Measurements from ENCODE around the gene RCOR1. TPM values are rescaled to one million over a fixed set of nuclear protein-coding genes. Genes with fewer than 3 reads are reported as not detected.
A peak's percentile ranks its signal among the peaks of the same experiment; 100 is the strongest.
"Not testable (repeated sequence)": the region's sequence is repeated elsewhere in the genome, so short reads cannot be mapped to it uniquely, and the experiment has no call there.

The RCOR1 gene
- total RNA-seq, 2 experiments from 2014 or later = 14.8 to 15.3 TPM

DNA sequence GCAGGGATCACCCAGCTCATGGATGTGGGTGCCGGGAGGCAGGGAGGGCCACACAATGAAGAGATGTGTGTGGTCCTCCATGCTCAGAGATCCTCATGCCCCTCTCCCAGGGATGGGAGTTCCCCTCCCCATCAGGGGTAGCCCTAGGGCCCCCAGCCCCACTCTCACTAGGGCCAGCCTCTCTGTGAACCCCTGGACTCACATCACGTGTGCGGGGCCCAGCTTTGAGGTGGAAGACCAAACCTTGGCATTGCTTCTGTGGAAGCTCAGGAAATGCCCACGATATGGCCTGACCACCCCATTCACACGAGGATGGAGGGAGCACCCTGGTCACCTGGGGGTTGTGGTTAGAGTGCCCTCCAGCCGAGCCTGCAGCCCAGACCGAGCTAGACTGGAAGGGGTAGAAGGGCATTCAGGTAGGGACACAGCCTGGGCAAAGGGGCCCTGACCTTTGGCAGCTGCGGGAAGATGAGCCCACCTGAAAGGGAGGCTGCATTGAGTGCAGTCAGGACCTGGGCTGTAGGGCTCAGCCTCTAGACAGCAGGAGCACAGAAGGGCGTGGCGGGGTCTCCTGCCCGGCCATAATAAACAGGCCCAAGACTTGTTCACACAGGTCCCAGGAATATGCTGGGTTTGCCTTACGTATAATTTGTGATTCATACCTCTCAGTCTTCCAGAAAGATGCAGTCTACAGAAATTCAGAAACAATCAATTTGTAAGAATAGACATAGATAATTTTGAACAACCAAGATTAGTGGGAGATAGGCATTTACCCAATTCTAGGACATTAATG is 34.8 kb upstream of the RCOR1 start:
- DNase-seq = no peak
- Mint-ChIP-seq H3K4me1 (peaks cover 2% of the 10 kb centered on the region), H3K9me3 (ENCODE audit: low read depth) (no peaks in the 10 kb centered on the region), H3K4me3 (no peak overlapping the region), H3K36me3 (ENCODE audit: low read depth) (no peaks in the 10 kb centered on the region), H3K27ac (no peak overlapping the region), H3K27me3 (no peaks in the 10 kb centered on the region)
- intact Hi-C loops (cut with DNase I, micrococcal nuclease) = no loop called here
- CTCF ChIA-PET = interaction anchor here (0.6 kb wide), 3 partner anchors 42 to 253 kb away, joined by 3 read pairs; partner anchors contain the start of gene MOK
- ATAC-seq = no peak
- POLR2A ChIA-PET = no interaction called here

DNA sequence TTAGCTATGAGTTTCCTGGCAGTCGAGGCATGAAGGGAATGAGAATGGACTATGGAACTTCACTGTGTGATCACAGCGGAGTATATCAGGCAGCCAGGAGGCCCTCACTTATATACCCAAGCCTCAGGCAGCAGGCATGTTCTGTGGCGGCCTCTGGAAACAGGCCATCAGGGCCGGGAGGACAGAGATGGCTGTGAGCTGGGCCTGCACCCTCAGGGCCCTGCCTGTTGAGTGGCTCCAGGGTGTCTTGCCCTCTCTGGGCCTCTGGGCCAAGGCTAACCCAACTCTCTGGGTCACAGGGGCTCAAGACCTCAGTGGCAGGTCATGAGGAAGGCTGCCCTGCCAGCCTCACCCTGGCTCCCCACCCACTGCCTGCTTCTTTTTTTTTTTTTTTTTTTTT is 33.9 kb upstream of the RCOR1 start:
- no peaks in the 10 kb centered on the region for H3K27me3 Mint-ChIP-seq
- H3K36me3 Mint-ChIP-seq (ENCODE audit: low read depth) = no peaks in the 10 kb centered on the region
- peaks cover 2% of the 10 kb centered on the region for H3K4me1 Mint-ChIP-seq
- H3K9me3 Mint-ChIP-seq (ENCODE audit: low read depth) = no peaks in the 10 kb centered on the region
- CTCF ChIA-PET = interaction anchor here (0.6 to 0.7 kb wide), 3 partner anchors 19 to 254 kb away, joined by 3 to 4 read pairs (median 3); partner anchors contain the start of gene MOK
- no peak overlapping the region for H3K27ac Mint-ChIP-seq
- POLR2A ChIA-PET = no interaction called here
- intact Hi-C loops (cut with DNase I, micrococcal nuclease) = no loop called here
- ATAC-seq = no peak
- H3K4me3 Mint-ChIP-seq = no peak overlapping the region
- no peak for DNase-seq

DNA sequence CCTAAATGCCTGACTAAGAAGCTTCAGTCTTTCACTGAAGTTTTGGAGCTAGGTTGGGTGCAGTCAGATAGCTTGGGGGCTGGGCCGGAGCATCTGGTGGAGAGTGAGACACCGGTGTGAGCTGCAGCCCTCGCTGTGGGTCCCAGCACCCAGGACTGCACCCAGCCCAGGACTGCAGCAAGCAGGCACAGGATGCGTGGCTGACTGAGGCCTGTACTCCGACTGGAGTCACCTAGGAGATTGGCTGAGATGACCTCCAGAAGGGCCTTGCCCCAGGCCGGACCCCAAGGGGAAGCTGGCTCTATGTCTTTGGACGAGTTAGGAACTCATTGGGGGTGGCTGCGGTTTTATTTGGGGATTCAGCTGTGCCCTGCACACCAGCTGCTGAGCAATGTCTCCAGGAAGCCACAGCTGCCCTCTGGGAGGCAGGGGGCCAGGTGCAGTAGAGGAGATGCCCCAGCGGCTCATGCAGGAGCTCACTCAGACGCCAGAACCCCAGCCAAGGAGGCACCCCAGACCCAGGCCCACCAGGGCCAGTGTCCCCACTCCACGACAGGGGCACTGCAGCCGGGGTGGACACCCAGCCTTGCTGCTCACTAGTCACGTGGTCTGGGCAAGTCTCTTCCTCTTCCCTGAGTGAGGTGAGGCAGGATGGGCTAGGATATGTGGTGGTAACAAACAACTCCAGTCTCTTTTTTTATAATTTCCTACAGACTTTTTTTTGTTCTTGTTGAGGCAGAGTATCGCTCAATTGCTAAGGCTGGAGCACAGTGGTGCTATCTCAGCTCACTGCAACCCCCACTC is 31.8 kb upstream of the RCOR1 start:
- no peaks in the 10 kb centered on the region for H3K9me3 Mint-ChIP-seq (ENCODE audit: low read depth)
- H3K4me1 Mint-ChIP-seq = peaks cover 3% of the 10 kb centered on the region
- DNase-seq (no peak), ATAC-seq (no peak)
- ChIA-PET CTCF (interaction anchor here (0.5 kb wide), 2 partner anchors 42 to 90 kb away, joined by 3 read pairs; no protein-coding TSS in a partner anchor), POLR2A (no interaction called here)
- H3K4me3 Mint-ChIP-seq = no peak overlapping the region
- H3K27ac Mint-ChIP-seq = no peak overlapping the region
- no peaks in the 10 kb centered on the region for H3K27me3 Mint-ChIP-seq
- no peaks in the 10 kb centered on the region for H3K36me3 Mint-ChIP-seq (ENCODE audit: low read depth)
- intact Hi-C loops (cut with DNase I, micrococcal nuclease) = no loop called here

DNA sequence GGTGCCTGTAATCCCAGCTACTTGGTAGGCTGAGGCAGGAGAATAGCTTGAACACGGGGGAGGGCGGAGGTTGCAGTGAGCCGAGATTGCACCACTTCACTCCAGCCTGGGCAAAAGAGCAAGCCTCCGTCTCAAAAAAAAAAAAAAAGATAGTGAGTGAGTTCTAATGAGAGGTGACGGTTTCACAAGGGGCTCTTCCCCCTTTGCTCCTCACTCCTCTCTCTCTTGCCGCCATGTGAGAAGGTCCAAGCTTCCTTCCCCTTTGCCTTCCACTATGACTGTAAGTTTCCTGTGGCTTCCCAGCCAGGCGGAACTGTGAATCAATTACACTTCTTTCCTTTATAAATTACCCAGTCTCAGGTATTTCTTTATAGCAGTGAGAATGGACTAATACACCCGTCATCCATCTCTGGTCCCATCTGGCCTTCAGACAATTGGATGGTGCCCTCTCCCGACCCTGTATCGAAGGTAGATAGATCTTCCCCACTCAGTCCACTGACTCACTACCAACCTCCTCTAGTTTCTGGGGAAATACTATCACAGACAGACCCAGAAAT is 27.0 kb upstream of the RCOR1 start:
- Mint-ChIP-seq H3K27ac (no peak overlapping the region), H3K4me3 (no peak overlapping the region), H3K36me3 (ENCODE audit: low read depth) (no peaks in the 10 kb centered on the region), H3K9me3 (ENCODE audit: low read depth) (no peaks in the 10 kb centered on the region), H3K27me3 (no peaks in the 10 kb centered on the region), H3K4me1 (peaks cover 12% of the 10 kb centered on the region)
- ChIA-PET POLR2A (interaction anchor here (0.7 kb wide), 1 partner anchor 39 kb away, joined by 10 read pairs; no protein-coding TSS in a partner anchor), CTCF (interaction anchor here (0.6 kb wide), 1 partner anchor 148 kb away, joined by 3 read pairs; no protein-coding TSS in a partner anchor)
- DNase-seq (no peak), ATAC-seq (peak; percentile 74)
- intact Hi-C loops (cut with DNase I, micrococcal nuclease) = no loop called here

DNA sequence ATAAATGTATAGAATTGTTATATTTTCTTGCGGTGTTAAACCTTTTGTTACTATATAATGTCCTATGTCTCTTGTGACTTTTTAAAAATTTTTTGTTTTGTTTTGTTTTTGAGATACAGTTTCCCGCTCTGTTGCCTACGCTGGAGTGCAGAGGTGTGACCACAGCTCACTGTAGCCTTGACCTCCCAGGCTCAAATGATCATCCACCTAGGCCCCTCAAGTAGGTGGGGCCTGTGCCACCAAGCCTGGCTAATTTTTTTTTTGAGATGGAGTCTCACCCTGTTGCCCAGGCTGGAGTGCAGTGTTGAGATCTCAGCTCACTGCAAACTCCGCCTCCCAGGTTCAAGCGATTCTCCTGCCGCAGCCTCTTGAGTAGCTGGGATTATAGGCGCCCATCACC is 26.5 kb upstream of the RCOR1 start:
- no peaks in the 10 kb centered on the region for H3K9me3 Mint-ChIP-seq (ENCODE audit: low read depth)
- no peaks in the 10 kb centered on the region for H3K36me3 Mint-ChIP-seq (ENCODE audit: low read depth)
- no peak overlapping the region for H3K4me3 Mint-ChIP-seq
- H3K27ac Mint-ChIP-seq = no peak overlapping the region
- ChIA-PET CTCF (interaction anchor here (0.6 kb wide), 1 partner anchor 148 kb away, joined by 3 read pairs; no protein-coding TSS in a partner anchor), POLR2A (interaction anchor here (0.7 kb wide), 1 partner anchor 38 kb away, joined by 10 read pairs; no protein-coding TSS in a partner anchor)
- no peak for ATAC-seq
- no peaks in the 10 kb centered on the region for H3K27me3 Mint-ChIP-seq
- no peak for DNase-seq
- peaks cover 12% of the 10 kb centered on the region for H3K4me1 Mint-ChIP-seq
- intact Hi-C loops (cut with DNase I, micrococcal nuclease) = no loop called here

DNA sequence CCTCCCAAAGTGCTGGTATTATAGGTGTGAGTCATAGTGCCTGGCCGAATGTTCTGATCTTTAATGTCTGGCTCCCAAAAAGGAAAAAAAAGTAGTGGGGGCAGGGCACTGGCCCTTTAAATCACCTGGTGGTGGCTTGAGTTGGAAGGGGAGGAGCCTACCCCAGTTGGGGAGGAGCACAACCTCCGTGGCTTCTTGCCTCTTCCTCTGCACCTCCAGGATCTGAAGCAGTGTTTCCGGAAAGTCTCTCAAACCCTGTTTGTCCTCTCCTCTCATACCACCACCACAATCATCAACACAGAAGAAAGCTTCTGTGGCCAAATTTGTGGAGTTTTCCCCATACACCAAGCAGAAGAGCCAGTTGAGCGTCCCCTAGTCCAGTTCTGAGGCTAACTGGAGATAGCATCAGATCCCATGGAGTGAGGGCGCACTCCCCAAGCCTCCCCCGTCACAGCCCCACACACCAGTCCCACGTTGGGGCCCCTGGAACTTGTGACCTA is 24.3 kb upstream of the RCOR1 start:
- Mint-ChIP-seq H3K27me3 (no peaks in the 10 kb centered on the region), H3K4me1 (peaks cover 12% of the 10 kb centered on the region), H3K27ac (peak overlapping the region; percentile 59), H3K9me3 (ENCODE audit: low read depth) (no peaks in the 10 kb centered on the region), H3K4me3 (no peak overlapping the region), H3K36me3 (ENCODE audit: low read depth) (no peaks in the 10 kb centered on the region)
- ChIA-PET CTCF (no interaction called here), POLR2A (no interaction called here)
- intact Hi-C loops (cut with DNase I, micrococcal nuclease) = no loop called here
- ATAC-seq (peak; percentile 74), DNase-seq (peak; percentile 42)

DNA sequence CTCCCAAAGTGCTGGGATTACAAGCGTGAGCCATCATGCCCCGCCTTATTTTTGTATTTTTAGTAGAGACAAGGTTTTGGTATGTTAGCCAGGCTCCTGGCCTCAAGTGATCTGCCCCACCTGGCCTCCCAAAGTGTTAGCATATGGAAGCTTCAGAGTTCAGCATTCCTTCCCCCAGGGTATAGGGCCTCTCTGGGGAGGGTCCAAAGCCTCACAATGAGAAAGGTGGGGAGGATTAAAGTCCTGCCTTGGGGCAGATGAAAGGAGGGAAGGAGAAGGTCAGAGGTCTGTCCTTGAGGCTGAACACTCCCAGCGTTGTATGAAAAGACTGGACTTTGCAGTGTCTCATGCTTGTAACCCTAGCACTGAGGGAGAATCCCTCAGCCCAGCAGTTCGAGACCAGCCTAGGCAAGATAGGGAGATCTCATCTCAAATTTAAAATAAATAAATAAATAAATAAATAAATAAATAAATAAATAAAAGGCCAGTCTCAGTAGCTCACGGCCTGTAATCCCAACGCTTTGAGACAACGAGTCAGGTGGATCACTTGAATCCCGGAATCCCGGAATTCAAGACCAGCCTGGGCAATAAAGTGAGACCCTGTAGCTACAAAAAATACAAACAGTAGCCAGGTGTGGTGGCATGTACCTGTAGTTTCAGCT is 22.0 kb upstream of the RCOR1 start:
- Mint-ChIP-seq H3K36me3 (ENCODE audit: low read depth) (no peaks in the 10 kb centered on the region), H3K4me3 (no peak overlapping the region), H3K4me1 (peaks cover 11% of the 10 kb centered on the region), H3K27me3 (peaks cover 1% of the 10 kb centered on the region), H3K9me3 (ENCODE audit: low read depth) (no peaks in the 10 kb centered on the region), H3K27ac (no peak overlapping the region)
- intact Hi-C loops (cut with DNase I, micrococcal nuclease) = no loop called here
- DNase-seq (no peak), ATAC-seq (no peak)
- CTCF ChIA-PET = no interaction called here
- POLR2A ChIA-PET = no interaction called here

DNA sequence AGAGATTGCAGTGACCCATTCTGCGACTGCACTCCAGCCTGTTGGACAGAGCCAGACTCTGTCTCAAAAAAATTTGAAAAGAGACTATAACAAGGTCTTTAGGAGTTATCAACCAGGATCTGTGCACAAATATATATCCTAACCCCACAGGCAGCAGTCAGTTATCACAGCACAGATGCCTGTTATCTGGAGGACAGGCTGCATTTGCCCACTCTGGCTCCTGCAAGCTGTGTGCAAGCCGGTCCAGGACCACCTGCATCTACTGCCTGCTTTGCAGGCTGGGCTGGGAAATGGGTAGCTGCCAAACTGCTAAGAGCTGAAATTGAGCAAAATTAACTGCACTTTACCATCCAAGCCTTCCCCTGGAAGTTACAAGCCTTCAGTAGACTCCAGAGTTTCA is 21.4 kb upstream of the RCOR1 start:
- CTCF ChIA-PET = no interaction called here

DNA sequence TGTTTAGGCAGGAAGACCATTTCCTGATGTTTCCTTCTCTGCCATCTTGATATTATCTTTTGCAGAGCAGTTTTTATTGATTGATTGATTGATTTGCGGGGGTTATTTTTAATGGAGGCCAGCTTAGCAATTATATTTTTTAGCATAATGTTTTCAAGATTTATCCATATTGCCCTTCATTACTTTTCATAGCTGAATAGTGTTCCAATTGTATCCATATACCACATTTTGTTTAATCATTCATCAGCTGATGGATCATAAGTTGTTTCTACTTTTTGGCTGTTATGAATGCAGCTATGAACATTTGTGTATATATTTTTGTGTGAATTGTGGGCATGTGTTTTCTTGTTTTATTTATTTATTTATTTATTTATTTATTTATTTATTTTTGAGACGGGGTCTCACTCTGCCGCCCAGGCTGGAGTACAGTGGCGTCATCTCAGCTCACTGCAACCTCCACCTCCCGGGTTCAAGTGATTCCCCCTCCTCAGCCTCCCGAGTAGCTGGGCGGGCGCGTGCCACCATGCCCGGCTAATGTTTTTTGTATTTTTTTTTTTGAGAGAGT is 20.9 kb upstream of the RCOR1 start:
- no peaks in the 10 kb centered on the region for H3K36me3 Mint-ChIP-seq (ENCODE audit: low read depth)
- no peaks in the 10 kb centered on the region for H3K9me3 Mint-ChIP-seq (ENCODE audit: low read depth)
- intact Hi-C loops (cut with DNase I, micrococcal nuclease) = no loop called here
- ATAC-seq (no peak), DNase-seq (no peak)
- H3K4me1 Mint-ChIP-seq = peaks cover 8% of the 10 kb centered on the region
- POLR2A ChIA-PET = no interaction called here
- no peak overlapping the region for H3K4me3 Mint-ChIP-seq
- H3K27ac Mint-ChIP-seq = no peak overlapping the region
- CTCF ChIA-PET = interaction anchor here (0.6 kb wide), 1 partner anchor 48 kb away, joined by 3 read pairs; no protein-coding TSS in a partner anchor
- H3K27me3 Mint-ChIP-seq = peaks cover 3% of the 10 kb centered on the region

More for the DNA sequence above, 21.4 kb upstream of the RCOR1 start:
- intact Hi-C loops (cut with DNase I, micrococcal nuclease) = no loop called here
- Mint-ChIP-seq H3K27ac (no peak overlapping the region), H3K9me3 (ENCODE audit: low read depth) (no peaks in the 10 kb centered on the region), H3K36me3 (ENCODE audit: low read depth) (no peaks in the 10 kb centered on the region), H3K4me3 (no peak overlapping the region), H3K4me1 (peaks cover 8% of the 10 kb centered on the region), H3K27me3 (peaks cover 3% of the 10 kb centered on the region)
- no peak for DNase-seq
- POLR2A ChIA-PET = no interaction called here
- no peak for ATAC-seq

DNA sequence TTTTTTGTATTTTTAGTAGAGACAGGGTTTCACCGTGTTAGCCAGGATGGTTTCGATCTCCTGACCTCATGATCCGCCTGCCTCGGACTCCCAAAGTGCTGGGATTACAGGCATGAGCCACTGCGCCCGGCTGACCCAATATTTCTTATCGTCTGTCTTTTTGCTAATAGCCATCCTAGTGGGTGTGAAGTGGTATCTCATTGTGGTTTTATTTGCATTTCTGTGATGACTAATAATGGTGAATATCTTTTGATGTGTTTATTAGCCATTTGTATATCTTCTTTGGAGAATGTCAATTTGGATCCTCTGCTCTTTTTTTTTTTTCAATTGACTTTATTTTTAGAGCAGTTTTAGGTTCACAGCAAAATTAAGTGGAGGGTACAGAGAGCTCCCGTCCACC is 19.3 kb upstream of the RCOR1 start:
- H3K9me3 Mint-ChIP-seq (ENCODE audit: low read depth); H3K27me3 Mint-ChIP-seq; H3K4me1 Mint-ChIP-seq; H3K36me3 Mint-ChIP-seq (ENCODE audit: low read depth); H3K27ac Mint-ChIP-seq; DNase-seq; ATAC-seq; POLR2A ChIA-PET; H3K4me3 Mint-ChIP-seq; intact Hi-C loops (cut with DNase I, micrococcal nuclease): not testable (repeated sequence)
- CTCF ChIA-PET = interaction anchor here (0.6 kb wide), 1 partner anchor 489 kb away, joined by 4 read pairs; no protein-coding TSS in a partner anchor

DNA sequence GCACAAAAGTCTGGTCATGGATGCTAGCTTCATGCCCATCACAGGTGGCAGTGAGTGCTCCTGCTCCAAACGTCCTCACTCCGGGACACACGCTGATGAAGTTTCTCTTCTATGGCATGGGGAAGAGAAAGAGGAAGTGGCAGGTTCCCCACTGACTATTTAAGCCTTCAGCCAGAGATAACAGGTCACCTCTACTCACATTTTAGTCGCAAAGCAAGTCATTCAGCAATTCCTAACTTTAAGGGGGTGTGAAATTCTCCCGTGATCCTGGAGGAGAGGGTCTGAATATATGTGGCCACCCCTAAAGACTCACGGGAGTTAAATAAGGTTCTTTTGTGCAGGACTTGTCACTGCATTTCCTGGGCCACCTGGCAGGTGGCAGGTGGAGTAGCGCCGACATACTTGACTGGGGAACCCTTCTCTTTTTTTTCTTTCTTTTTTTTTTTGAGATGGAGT is 18.8 kb upstream of the RCOR1 start:
- DNase-seq (no peak), ATAC-seq (no peak)
- Mint-ChIP-seq H3K4me3 (no peak overlapping the region), H3K36me3 (ENCODE audit: low read depth) (no peaks in the 10 kb centered on the region), H3K9me3 (ENCODE audit: low read depth) (no peaks in the 10 kb centered on the region), H3K27me3 (peaks cover 3% of the 10 kb centered on the region), H3K27ac (no peak overlapping the region), H3K4me1 (peaks cover under 1% of the 10 kb centered on the region)
- intact Hi-C loops (cut with DNase I, micrococcal nuclease) = no loop called here
- POLR2A ChIA-PET = no interaction called here
- CTCF ChIA-PET = no interaction called here
